B cell (primary cell): Measurements from ENCODE around the gene ARHGAP26.

ENCODE experiments used
- CTCF ChIP-seq: fragments of 200-600 bp; IDR thresholded peaks from one replicate; pipeline ENCODE4 v1.8.0; 2022; ENCODE audit warnings: antibody characterized with exemption, mild to moderate bottlenecking
- EZH2 ChIP-seq: IDR thresholded peaks from 2 replicates; pipeline ENCODE4 v1.6.1; 2012; ENCODE audit warnings: borderline replicate concordance, low read depth, mild to moderate bottlenecking, moderate library complexity, low read length; ENCODE audit not compliant: insufficient read depth, poor library complexity, severe bottlenecking

DNA sequence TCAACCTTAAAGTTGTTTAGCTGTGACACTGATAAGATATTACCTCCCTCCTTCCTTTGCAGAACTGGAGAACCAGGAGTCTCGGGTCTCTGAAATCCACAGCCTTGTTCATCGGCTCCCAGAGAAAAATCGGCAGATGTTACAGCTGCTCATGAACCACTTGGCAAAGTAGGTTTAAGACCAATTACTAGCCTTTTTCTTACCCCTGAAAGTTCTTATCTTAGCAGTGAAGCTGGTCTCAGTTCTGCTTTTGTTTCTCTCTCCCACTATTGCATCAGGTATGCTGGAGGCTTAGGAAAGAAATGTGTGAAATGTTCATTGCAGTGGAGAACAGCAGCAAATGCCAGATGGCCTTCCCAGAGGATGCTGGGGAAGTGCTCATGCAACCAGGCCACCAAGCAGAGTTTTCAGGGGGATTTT, 287.4 kb downstream of the ARHGAP26 start:
- TF ChIP-seq CTCF (no peak), EZH2 (no peak)
